ENCODE results near the gene PHLDB2. TPM values are rescaled to one million over a fixed set of nuclear protein-coding genes. Genes with fewer than 3 reads are reported as not detected.

Gene PHLDB2
- total RNA-seq, 3 donors from 2014 or later = 53.1 to 94.4 (median 65.0) TPM

- Histone ChIP-seq H3K4me3 (no peak overlapping the region), H3K27me3 (no peaks in the 10 kb centered on the region), H3K36me3 (no peaks in the 10 kb centered on the region), H3K27ac (no peak overlapping the region), H3K9me3 (no peaks in the 10 kb centered on the region), H3K4me1 (no peaks in the 10 kb centered on the region)
- no peak for TF ChIP-seq CTCF (IDR thresholded peaks at IDR 0.05)
- TF ChIP-seq POLR2A (IDR thresholded peaks at IDR 0.05) = no peak
- TF ChIP-seq POLR2AphosphoS5 (IDR thresholded peaks at IDR 0.05) = no peak
- DNase-seq (ENCODE audit: low spot score in 2 of 2) = no peak
- intact Hi-C loops (cut with DNase I; ENCODE audit: low total_unique reads) = no loop called here
Measured at GRCh38 chr3:112010636-112011035, 151.6 kb downstream of the PHLDB2 start.

- H3K4me1 ChIP-seq = no peaks in the 10 kb centered on the region
- H3K9me3 ChIP-seq = no peaks in the 10 kb centered on the region
- H3K27ac ChIP-seq = no peak overlapping the region
- no peak for DNase-seq (ENCODE audit: low spot score in 2 of 2)
- H3K4me3 ChIP-seq = no peak overlapping the region
- intact Hi-C loops (cut with DNase I; ENCODE audit: low total_unique reads) = no loop called here
- H3K36me3 ChIP-seq = no peaks in the 10 kb centered on the region
- TF ChIP-seq POLR2A (IDR thresholded peaks at IDR 0.05) (no peak), POLR2AphosphoS5 (IDR thresholded peaks at IDR 0.05) (no peak), CTCF (IDR thresholded peaks at IDR 0.05) (no peak)
- H3K27me3 ChIP-seq = no peaks in the 10 kb centered on the region
Measured at GRCh38 chr3:112011376-112011940, 152.4 kb downstream of the PHLDB2 start.

- Histone ChIP-seq H3K27ac (no peak overlapping the region), H3K27me3 (no peaks in the 10 kb centered on the region), H3K4me1 (no peaks in the 10 kb centered on the region), H3K36me3 (no peaks in the 10 kb centered on the region), H3K4me3 (no peak overlapping the region), H3K9me3 (no peaks in the 10 kb centered on the region)
- no peak for TF ChIP-seq CTCF (IDR thresholded peaks at IDR 0.05)
- TF ChIP-seq POLR2A (IDR thresholded peaks at IDR 0.05) = no peak
- no peak for TF ChIP-seq POLR2AphosphoS5 (IDR thresholded peaks at IDR 0.05)
- DNase-seq (ENCODE audit: low spot score in 2 of 2) = no peak
- intact Hi-C loops (cut with DNase I; ENCODE audit: low total_unique reads) = no loop called here
Measured at GRCh38 chr3:112012205-112012992, 153.3 kb downstream of the PHLDB2 start.

GRCh38 chr3:112013058-112013783 lies 154.2 kb downstream of the PHLDB2 start:
- Histone ChIP-seq H3K27me3 (no peaks in the 10 kb centered on the region), H3K4me3 (no peak overlapping the region), H3K36me3 (no peaks in the 10 kb centered on the region), H3K4me1 (no peaks in the 10 kb centered on the region), H3K9me3 (no peaks in the 10 kb centered on the region), H3K27ac (peak overlapping the region in 1 of 2 donors; percentile 9)
- peak in 2 of 3 donors; percentile 49 to 58 for TF ChIP-seq CTCF (IDR thresholded peaks at IDR 0.05)
- no peak for TF ChIP-seq POLR2AphosphoS5 (IDR thresholded peaks at IDR 0.05)
- intact Hi-C loops (cut with DNase I; ENCODE audit: low total_unique reads) = no loop called here
- DNase-seq (ENCODE audit: low spot score in 2 of 2) = peak in 1 of 2 donors; percentile 22

- no peak overlapping the region for H3K27ac ChIP-seq
- H3K36me3 ChIP-seq = no peaks in the 10 kb centered on the region
- no peak for TF ChIP-seq POLR2AphosphoS5 (IDR thresholded peaks at IDR 0.05)
- peak in 1 of 3 donors; percentile 1 for TF ChIP-seq CTCF (IDR thresholded peaks at IDR 0.05)
- H3K4me1 ChIP-seq = no peaks in the 10 kb centered on the region
- H3K27me3 ChIP-seq = no peaks in the 10 kb centered on the region
- DNase-seq (ENCODE audit: low spot score in 2 of 2) = no peak
- intact Hi-C loops (cut with DNase I; ENCODE audit: low total_unique reads) = no loop called here
- H3K4me3 ChIP-seq = no peak overlapping the region
- no peaks in the 10 kb centered on the region for H3K9me3 ChIP-seq
Measured at GRCh38 chr3:112013784-112014143, 154.7 kb downstream of the PHLDB2 start.

Measured in breast epithelium (tissue), 4 donors.